NOMO-1 treated with DMSO at 0.1 percent for 48 hours (cell line): Measurements from ENCODE around the gene CSDE1.
"Not testable (repeated sequence)": the region's sequence is repeated elsewhere in the genome, so short reads cannot be mapped to it uniquely, and the experiment has no call there.

Source experiments
- DNase-seq: peaks from one replicate; lab custom pipeline; 2025; ENCODE audit not compliant: unreplicated experiment; lab: John Stamatoyannopoulos, UW

Gene CSDE1

GRCh38 chr1:114757455-114758255 is at the start of gene CSDE1:
TSS of gene CSDE1 (minus strand) at chr1:114757984. CDS start at chr1:114739890, 18,094 bp downstream.
- DNase-seq, result peak; percentile 97

DNA sequence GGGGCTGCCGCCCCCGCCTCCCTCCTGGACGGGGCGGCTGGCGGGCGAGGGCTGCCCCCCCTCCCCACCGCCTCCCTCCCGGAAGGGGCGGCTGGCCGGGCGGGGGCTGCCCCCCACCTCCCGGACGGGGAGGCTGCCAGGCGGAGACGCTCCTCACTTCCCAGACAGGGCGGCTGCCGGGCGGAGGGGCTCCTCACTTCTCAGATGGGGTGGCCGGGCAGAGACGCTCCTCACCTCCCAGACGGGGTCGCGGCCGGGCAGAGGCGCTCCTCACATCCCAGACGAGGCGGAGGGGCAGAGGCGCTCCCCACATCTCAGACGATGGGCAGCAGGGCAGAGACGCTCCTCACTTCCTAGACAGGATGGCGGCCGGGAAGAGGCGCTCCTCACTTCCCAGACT is 46.7 kb upstream of the CSDE1 start:
- not testable (repeated sequence) for DNase-seq

DNA sequence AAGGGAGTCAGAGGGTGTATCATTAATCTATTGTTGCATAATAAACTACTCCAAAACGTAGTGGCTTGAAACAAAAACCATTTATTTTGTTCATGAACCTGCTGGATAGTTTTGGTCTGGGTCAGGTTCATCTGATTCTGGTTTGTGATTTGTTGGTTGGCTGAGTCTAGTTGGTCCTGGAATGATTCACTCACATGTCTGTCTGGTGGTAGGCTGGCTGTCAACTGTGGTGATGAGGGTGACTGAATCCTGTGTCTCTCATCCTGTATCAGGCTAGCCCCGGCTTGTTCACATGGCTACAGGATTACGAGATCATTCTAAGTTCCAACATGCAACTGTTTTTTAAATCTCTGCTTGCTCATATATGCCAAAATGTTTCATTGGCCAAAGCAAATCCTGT is 45.2 kb upstream of the CSDE1 start:
- no peak for DNase-seq

DNA sequence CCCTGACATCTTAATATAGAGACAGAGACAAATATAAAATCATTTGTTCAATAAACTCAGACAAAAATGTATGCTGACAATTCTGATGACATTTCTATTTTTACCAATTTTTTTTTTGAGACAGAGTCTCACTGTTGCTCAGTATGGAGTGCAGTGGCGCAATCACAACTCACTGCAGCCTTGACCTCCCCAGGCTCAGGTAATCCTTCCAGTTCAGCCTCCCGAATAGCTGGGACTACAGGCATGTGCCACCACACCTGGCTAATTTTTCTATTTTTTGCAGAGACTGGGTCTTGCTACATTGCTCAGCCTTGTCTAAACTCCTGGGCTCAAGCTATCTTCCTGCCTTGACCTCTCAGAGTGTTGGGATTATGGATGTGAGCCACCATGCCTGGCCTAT is 36.3 kb upstream of the CSDE1 start:
- no peak for DNase-seq

DNA sequence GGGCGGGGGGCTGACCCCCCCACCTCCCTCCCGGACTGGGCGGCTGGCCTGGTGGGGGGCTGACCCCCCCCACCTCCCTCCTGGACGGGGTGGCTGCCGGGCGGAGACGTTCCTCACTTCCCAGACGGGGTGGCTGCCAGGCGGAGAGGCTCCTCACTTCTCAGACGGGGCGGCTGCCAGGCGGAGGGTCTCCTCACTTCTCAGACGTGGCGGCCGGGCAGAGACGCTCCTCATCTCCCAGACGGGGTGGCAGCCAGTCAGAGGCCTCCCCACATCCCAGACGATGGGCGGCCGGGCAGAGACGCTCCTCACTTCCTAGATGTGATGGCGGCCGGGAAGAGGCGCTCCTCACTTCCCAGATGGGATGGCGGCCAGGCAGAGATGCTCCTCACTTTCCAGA is 32.8 kb upstream of the CSDE1 start:
- not testable (repeated sequence) for DNase-seq

- DNase-seq, result not testable (repeated sequence)
These were observed 28.7 kb upstream of the CSDE1 start for GRCh38 chr1:114786440-114786839.

DNA sequence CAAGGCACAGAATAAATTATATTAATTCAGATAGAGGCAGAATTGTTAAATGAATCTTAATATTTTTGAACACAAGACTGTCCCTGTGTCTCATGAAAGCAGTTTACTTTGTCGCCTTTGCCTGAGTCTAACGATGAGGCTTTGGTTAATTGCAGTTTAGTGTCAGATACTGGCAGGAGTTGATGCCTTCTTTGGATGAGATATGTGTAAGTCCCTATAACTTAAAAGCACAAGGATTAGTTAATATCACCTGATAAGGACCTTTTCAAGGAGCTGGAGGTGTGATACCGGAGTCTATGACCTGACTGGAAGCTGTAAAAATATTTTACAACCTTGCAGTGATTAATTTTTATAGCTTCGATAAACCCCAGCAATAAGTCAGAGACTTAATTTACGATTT is 24.7 kb upstream of the CSDE1 start:
- no peak for DNase-seq

DNA sequence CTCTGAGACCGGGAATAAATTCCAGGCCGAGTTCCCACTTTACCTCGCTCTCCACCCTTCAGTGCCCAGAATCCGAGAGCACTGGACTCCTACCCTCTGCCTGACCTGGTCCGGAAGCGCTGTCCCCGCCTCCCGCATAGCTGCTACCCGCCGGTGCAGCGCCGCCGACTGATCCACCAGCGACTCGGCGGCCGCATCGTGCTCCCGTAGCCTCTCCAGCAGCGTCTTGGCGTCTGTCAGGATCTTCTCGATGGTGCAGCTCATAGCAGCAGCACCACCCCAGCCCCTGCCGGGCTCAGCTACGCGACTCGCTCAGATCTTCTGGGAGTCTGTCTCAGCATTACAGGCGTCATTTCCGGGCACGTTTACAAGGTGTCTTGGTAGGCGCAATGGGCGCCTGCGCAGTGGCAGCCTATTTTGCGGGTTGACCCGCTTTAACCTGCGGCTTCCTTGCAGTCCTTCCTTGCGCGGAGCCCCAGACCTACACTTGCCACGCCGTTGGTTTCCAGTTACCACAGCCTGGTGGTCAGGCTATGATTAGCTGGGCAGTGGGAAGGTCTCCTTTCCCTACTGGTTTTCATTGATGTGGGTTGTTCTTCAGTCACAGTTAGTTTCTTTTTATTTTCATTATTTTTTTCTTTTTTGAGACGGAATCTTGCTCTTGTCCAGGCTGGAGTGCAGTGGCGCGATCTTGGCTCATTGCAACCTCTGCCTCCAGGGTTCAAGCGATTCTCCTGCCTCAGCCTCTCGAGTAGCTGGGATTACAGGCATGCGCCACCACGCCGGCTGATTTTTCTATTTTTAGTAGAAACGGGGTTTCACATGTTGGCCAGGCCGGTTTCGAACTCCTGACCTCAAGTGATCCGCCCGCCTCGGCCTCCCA is 22.8 kb upstream of the CSDE1 start, which contains the start of gene SIKE1:
Gene SIKE1 (minus strand): TSS at position 342 of the 883 bp plus-strand sequence. CDS start 78 bp downstream, at position 264.
- peak; percentile 93 for DNase-seq

DNA sequence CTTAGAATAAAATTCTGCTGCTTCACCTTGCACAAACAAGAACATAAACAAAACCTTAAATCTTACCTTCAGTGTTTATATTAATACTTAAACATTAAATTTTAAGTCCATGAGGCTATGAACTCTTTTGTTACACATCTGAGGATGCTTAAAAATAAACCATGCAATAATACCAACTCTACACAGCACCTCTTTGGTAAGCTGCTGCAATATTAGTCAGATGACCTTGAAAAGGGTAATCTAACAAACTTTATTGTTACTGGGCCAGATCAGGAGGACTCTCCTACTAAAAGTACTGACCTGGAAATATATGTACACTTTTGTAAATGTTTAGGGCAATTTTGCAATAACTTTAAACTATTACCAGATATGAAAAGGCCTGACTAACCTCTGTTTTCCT is 21.9 kb upstream of the CSDE1 start:
- DNase-seq, result no peak

GRCh38 chr1:114776726-114777125 is 18.9 kb upstream of the CSDE1 start:
- DNase-seq, result not testable (repeated sequence)

- DNase-seq, result peak; percentile 6
These were observed 14.2 kb upstream of the CSDE1 start for GRCh38 chr1:114771992-114772391.

DNA sequence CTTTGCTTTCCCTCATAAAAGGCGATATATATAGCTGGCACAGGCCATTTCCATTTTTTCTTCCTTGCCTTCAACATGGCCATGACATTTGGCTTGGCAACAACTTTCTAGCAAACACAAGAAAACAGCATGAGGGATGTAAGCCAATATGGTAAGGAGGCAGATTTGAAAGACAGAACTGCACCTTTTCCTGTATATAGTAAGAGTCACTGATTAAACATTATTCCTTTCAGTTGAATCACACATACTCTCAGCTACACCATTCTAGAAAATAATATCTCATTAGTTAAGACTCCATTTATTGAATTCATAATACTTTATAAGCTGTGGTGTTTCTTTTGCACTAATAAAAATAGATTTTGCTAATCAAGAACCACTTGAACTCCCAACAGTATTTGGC is 13.2 kb upstream of the CSDE1 start:
- no peak for DNase-seq

DNA sequence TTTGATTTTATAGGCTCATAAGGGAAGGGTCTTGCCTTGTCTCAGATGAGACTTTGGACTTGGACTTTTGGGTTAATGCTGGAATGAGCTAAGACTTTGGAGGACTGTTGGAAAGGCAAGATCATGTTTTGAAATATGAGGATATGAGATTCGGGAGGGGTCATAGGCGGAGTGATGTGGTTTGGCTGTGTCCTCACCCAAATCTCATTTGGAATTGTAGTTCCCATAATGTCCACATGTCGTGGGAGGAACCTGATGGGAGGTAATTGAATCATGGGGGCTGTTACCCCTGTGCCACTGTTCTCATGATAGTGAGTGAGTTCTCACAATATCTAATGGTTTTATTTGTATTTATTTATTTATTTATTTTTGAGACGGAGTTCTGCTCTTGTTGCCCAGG is 6.9 kb upstream of the CSDE1 start:
- no peak for DNase-seq

- DNase-seq, result peak; percentile 45
These were observed 560 bp upstream of the CSDE1 start for GRCh38 chr1:114758256-114758832.

DNA sequence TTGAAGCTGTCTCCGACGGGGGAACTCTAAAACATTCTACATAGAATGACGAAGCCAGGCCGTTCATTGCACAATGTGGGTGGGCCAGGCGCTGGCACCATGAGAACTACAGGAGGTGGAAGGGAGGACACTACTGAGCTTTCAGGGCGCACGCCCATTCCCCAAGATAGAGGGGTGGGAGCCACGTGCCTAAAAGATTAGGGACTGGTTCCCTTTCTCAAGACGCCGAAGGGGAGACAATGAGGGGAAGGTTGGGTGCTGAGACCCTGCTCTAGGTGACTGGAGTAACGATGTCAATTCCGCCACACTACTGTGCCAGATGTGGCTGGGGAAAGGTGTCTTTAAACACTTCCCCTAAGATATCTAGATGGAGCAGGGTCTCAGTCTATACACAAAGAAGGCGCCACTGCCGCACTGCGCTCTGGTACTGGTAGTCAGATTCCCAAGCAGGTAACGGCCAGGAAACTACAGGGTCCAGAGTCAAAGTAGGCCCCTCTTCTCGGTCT is 782 bp downstream of the CSDE1 start:
- peak; percentile 60 for DNase-seq

DNA sequence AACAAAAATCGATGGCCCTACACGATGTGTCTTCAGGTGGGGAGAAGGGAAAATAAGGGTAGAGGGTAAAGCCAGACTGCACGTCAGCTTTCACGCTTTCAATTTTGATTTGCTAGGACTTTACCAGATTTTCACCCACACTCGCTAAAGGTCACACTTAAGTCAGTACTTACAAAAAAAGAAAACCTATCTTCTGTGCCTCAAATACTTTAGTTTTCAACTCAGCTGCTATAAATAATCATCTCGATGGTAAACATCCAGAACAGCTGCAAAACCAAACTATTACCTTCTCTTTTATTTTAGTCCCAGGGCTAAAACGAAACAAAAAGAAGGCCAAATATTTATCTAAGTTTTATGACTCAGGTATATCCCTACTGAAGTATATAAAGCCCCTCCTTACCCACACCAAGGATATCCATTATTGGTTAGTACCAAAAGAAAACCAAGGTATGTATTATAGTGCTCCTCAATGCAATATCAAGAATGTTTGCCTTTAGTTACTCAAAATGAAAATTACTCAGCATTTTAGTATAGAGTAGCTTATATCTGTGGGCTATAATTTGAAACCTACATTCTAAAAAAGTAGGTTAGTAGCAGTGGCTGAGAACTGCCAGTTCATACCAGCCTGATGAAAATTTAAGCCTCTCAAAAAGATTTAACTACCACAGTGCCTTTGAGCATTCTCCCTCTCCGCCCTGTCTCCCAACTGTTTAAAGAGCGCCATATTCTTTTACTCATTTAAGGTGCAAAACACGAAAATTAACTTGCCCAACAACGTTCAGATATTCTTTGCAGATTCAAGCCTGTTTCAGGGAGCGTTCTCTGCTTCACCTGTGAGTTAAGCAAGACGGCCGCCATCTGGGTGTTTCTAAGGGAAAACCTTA is 1.5 kb downstream of the CSDE1 start:
- no peak for DNase-seq

DNA sequence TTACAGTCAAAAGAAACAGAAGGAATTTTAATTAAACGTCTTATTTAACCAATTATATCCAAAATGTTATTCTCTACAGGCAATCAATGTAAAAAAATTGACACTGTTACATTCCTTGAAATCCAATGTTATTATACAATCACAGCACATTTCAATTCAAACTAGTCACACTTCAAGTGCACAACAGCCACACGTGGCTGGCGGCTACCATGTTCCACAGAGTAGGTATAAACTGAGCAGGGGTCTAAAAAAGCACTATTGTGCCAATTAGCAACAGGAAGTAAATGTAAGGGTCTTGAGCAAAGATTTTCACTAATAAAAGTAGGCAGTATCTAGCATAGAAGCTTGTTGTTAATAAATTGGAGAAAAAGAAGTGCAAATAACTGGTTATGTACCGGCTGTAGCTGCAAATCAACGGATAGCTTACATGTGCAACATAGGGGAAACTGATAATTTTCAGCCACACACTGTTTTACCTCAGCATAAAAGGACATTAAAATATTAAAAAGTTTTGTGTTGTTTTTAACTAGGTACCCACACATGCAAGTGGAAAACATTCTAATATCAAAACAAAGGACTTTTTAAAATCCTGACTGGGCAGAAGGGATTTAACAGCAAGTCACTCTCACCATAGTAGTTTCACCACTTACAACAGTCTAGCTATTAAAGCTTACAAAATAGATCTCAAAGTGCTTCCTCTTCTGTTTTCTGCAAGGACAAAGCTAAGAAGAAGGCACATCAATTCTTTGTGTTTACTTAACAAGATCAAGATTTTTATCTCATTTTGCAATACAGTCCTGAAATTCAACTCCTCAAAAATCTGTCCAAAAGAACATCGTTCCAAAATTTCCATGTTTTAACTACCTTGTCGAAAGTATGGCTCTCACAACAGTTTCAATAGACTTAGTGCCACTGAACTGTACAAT is 2.5 kb downstream of the CSDE1 start:
- peak; percentile 85 for DNase-seq

DNA sequence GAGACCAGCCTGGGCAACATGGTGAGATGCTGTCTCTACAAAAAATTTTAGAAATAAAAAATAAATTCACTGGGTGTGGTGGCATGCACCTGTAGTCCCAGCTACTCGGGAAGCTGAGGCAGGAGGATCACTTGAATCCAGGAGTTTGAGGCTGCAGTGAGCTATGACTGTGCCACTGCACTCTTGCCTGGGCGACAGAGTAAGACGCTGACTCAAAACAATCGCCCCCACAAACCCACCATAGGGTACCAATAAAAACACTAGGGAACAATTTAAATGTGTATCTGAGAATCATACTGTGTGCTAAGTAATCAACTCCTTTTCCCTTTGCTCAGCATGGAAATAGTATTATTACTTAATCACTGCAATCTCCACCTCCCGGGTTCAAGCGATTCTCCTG is 4.1 kb downstream of the CSDE1 start:
- DNase-seq, result not testable (repeated sequence)

DNA sequence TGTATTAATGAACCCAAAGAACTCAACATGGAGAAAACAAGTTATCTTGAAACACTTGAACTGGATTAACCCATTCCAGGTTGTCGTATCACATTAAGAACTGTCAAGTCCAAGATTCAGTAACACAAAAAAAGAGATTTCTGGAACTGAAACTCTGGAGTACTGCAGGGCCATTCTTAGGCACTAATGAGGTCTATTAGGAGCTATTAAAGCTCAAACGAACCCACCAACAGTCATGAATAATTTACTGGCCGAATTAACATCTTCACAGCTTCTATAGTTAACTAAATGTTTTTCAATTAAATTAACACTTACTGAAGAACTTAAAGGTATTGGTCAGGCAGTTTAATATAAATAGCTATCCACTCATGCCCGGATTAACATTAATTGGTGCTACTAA is 4.6 kb downstream of the CSDE1 start:
- no peak for DNase-seq
